HepG2 (cell line): ENCODE measurements around the gene ATXN2. TPM values are rescaled to one million over a fixed set of nuclear protein-coding genes. Genes with fewer than 3 reads are reported as not detected.

Experiments used
- GABPA ChIP-seq, 2 experiments: IDR thresholded peaks; 2 replicates each; pipeline ENCODE4 v1.6.1; 2011 to 2016; ENCODE audit warnings: low read depth in 2 of 2, low read length in 1 of 2, missing biosample characterization in 1 of 2, missing genetic modification characterization in 1 of 2
- GTF3A ChIP-seq: sonication (generic); formaldehyde crosslinking; conservative IDR thresholded peaks from 2 replicates; pipeline ENCODE4 v1.4.0; 2020; ENCODE audit warnings: mild to moderate bottlenecking, missing genetic modification reagents
- MATR3 ChIP-seq: sonication (generic); formaldehyde crosslinking; IDR thresholded peaks from 2 replicates; pipeline ENCODE4 v1.4.0; 2020; ENCODE audit warnings: missing genetic modification reagents
- NFIB ChIP-seq: sonication (generic); formaldehyde crosslinking; IDR thresholded peaks from 2 replicates; pipeline ENCODE4 v1.9.0; 2021; ENCODE audit warnings: missing genetic modification reagents, mild to moderate bottlenecking, borderline replicate concordance
- PRMT3 ChIP-seq: sonication (generic); formaldehyde crosslinking; IDR thresholded peaks from 2 replicates; pipeline ENCODE4 v1.8.1; 2022; ENCODE audit warnings: low read depth, mild to moderate bottlenecking, moderate library complexity, missing genetic modification reagents, borderline replicate concordance
- RFX5 ChIP-seq: IDR thresholded peaks from 2 replicates; pipeline ENCODE4 v1.6.1; 2011; ENCODE audit warnings: low read depth, low read length, improper control_type of control experiment
- SNAPC2 ChIP-seq: sonication (generic); formaldehyde crosslinking; IDR thresholded peaks from 2 replicates; pipeline ENCODE4 v1.8.1; 2022; ENCODE audit warnings: mild to moderate bottlenecking, missing genetic modification reagents
- ZNF30 ChIP-seq: sonication (generic); formaldehyde crosslinking; IDR thresholded peaks from 2 replicates; pipeline ENCODE4 v1.5.0; 2020; ENCODE audit warnings: mild to moderate bottlenecking, missing genetic modification reagents
- ZNF382 ChIP-seq: sonication (generic); formaldehyde crosslinking; IDR thresholded peaks from 2 replicates; pipeline ENCODE4 v1.5.0; 2020; ENCODE audit warnings: missing genetic modification reagents, mild to moderate bottlenecking, borderline replicate concordance
- ZNF589 ChIP-seq: sonication (generic); formaldehyde crosslinking; conservative IDR thresholded peaks from 2 replicates; pipeline ENCODE4 v1.8.0; 2022; ENCODE audit warnings: mild to moderate bottlenecking, moderate library complexity, missing genetic modification reagents
- ZNF772 ChIP-seq: sonication (generic); formaldehyde crosslinking; IDR thresholded peaks from 2 replicates; pipeline ENCODE4 v1.5.0; 2020; ENCODE audit warnings: mild to moderate bottlenecking, missing genetic modification reagents
- polyA plus RNA-seq, 8 experiments: library from polyadenylated mRNA; depleted of rRNA in 3 of 8; stranded (reverse) in 7 of 8; unstranded in 1 of 8; fragments of >200 nt; fragmentation: Illumina TruSeq in 4 of 8; extraction: Trizol in 4 of 8; gene quantifications; 2 replicates each; pipeline versions ENCODE4 v1.2.1 to v1.2.3, GENCODE V29; 2011 to 2016; ENCODE audit warnings: low read depth in 4 of 8, missing spikeins in 1 of 8, mixed read lengths in 1 of 8; ENCODE audit not compliant: insufficient read depth in 1 of 8
- total RNA-seq, 5 experiments: library from RNA; depleted of rRNA; stranded (reverse); fragments of >200 nt; fragmentation: Illumina TruSeq; extraction: Trizol; gene quantifications; 2 replicates each; pipeline ENCODE4 v1.2.3, GENCODE V29; 2016; ENCODE audit warnings: low read depth in 1 of 5
- TF ChIP-seq, protein P1 (sequence below): sonication (generic); formaldehyde crosslinking; IDR thresholded peaks from 2 replicates; pipeline ENCODE4 v1.4.0; 2020; ENCODE audit warnings: missing genetic modification reagents
- TF ChIP-seq, protein P2 (sequence below): sonication (generic); formaldehyde crosslinking; IDR thresholded peaks from 2 replicates; pipeline ENCODE4 v1.5.1; 2020; ENCODE audit warnings: missing genetic modification reagents, mild to moderate bottlenecking, borderline replicate concordance
- TF ChIP-seq, protein P3 (sequence below): sonication (generic); formaldehyde crosslinking; IDR thresholded peaks from 2 replicates; pipeline ENCODE4 v1.5.0; 2020; ENCODE audit warnings: mild to moderate bottlenecking, missing genetic modification reagents, moderate library complexity
- TF ChIP-seq, protein P4 (sequence below): IDR thresholded peaks from 2 replicates; pipeline ENCODE4 v1.6.1; 2018; ENCODE audit warnings: missing genetic modification reagents
- TF ChIP-seq, protein P5 (sequence below): sonication (generic); formaldehyde crosslinking; IDR thresholded peaks from 2 replicates; pipeline ENCODE4 v1.4.0; 2020; ENCODE audit warnings: missing genetic modification reagents
- TF ChIP-seq, protein P6 (sequence below): fragments of 450-650 bp; IDR thresholded peaks from 2 replicates; pipeline ENCODE4 v1.6.1; 2016

ATXN2 gene
- total and polyA plus RNA-seq, 2 of the 13 experiments (the other 11 are each of a cell fraction or from before 2014, with no cell fraction given) = 18.1 to 27.1 TPM

DNA sequence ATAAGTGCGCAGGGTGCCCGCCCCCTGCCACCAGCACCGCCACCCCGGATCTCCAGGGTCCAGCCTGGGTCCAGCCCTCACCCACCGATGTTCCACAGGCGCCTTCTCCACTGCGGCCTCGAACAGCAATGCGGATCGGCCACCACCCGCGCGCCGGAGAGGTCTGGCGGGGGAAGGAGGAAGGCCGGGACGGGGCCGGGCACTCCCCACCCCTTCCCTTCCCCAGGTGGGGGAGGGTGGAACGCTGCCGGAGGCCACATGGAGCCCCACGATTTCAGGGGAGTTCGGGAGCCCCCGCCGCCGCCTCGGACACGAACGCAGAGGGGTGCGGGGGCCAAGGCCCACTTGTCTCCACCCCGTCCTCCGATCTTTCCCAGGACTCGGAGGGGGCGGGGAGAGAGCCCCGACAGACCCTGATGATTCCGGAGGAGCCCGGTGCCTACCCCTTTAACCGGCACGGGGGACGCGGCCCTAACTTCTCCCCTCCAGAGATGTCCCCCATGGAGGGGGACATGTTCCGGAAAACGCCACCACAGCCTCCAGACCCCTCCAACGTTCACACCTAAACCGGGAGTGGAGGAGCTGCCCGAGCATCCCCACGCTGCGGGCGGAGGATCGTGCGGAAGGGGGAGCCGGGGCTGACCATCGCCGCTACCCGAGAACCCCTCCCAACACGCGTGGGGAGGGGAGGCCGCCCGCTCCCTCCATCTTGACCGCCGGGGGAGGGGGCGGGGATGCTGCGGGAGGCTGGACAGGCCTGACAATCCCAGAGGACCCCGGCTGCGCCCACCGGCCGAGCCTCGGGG is 1.1 kb downstream of the ATXN2 start (continued):
- TF ChIP-seq, protein P1, sequence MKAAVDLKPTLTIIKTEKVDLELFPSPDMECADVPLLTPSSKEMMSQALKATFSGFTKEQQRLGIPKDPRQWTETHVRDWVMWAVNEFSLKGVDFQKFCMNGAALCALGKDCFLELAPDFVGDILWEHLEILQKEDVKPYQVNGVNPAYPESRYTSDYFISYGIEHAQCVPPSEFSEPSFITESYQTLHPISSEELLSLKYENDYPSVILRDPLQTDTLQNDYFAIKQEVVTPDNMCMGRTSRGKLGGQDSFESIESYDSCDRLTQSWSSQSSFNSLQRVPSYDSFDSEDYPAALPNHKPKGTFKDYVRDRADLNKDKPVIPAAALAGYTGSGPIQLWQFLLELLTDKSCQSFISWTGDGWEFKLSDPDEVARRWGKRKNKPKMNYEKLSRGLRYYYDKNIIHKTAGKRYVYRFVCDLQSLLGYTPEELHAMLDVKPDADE (CRISPR knock-in tag) = no peak
- TF ChIP-seq ZNF382 = no peak
- TF ChIP-seq, protein P2, sequence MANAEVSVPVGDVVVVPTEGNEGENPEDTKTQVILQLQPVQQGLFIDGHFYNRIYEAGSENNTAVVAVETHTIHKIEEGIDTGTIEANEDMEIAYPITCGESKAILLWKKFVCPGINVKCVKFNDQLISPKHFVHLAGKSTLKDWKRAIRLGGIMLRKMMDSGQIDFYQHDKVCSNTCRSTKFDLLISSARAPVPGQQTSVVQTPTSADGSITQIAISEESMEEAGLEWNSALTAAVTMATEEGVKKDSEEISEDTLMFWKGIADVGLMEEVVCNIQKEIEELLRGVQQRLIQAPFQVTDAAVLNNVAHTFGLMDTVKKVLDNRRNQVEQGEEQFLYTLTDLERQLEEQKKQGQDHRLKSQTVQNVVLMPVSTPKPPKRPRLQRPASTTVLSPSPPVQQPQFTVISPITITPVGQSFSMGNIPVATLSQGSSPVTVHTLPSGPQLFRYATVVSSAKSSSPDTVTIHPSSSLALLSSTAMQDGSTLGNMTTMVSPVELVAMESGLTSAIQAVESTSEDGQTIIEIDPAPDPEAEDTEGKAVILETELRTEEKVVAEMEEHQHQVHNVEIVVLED (CRISPR knock-in tag) = no peak
- TF ChIP-seq NFIB (CRISPR knock-in tag) = no peak
- TF ChIP-seq MATR3 (CRISPR knock-in tag) = no peak
- TF ChIP-seq RFX5 = no peak
- TF ChIP-seq, protein P3, sequence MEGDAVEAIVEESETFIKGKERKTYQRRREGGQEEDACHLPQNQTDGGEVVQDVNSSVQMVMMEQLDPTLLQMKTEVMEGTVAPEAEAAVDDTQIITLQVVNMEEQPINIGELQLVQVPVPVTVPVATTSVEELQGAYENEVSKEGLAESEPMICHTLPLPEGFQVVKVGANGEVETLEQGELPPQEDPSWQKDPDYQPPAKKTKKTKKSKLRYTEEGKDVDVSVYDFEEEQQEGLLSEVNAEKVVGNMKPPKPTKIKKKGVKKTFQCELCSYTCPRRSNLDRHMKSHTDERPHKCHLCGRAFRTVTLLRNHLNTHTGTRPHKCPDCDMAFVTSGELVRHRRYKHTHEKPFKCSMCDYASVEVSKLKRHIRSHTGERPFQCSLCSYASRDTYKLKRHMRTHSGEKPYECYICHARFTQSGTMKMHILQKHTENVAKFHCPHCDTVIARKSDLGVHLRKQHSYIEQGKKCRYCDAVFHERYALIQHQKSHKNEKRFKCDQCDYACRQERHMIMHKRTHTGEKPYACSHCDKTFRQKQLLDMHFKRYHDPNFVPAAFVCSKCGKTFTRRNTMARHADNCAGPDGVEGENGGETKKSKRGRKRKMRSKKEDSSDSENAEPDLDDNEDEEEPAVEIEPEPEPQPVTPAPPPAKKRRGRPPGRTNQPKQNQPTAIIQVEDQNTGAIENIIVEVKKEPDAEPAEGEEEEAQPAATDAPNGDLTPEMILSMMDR = no peak
- TF ChIP-seq GABPA (IDR thresholded peaks at IDR 0.05; ENCODE audit: low read depth, low read length) = no peak
- TF ChIP-seq GABPA (CRISPR knock-in tag; IDR thresholded peaks at IDR 0.05; ENCODE audit: low read depth) = no peak
- TF ChIP-seq GTF3A (CRISPR knock-in tag) = no peak
- TF ChIP-seq ZNF30 (CRISPR knock-in tag) = no peak
- TF ChIP-seq, protein P4, sequence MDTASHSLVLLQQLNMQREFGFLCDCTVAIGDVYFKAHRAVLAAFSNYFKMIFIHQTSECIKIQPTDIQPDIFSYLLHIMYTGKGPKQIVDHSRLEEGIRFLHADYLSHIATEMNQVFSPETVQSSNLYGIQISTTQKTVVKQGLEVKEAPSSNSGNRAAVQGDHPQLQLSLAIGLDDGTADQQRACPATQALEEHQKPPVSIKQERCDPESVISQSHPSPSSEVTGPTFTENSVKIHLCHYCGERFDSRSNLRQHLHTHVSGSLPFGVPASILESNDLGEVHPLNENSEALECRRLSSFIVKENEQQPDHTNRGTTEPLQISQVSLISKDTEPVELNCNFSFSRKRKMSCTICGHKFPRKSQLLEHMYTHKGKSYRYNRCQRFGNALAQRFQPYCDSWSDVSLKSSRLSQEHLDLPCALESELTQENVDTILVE = no peak
- TF ChIP-seq, protein P5, sequence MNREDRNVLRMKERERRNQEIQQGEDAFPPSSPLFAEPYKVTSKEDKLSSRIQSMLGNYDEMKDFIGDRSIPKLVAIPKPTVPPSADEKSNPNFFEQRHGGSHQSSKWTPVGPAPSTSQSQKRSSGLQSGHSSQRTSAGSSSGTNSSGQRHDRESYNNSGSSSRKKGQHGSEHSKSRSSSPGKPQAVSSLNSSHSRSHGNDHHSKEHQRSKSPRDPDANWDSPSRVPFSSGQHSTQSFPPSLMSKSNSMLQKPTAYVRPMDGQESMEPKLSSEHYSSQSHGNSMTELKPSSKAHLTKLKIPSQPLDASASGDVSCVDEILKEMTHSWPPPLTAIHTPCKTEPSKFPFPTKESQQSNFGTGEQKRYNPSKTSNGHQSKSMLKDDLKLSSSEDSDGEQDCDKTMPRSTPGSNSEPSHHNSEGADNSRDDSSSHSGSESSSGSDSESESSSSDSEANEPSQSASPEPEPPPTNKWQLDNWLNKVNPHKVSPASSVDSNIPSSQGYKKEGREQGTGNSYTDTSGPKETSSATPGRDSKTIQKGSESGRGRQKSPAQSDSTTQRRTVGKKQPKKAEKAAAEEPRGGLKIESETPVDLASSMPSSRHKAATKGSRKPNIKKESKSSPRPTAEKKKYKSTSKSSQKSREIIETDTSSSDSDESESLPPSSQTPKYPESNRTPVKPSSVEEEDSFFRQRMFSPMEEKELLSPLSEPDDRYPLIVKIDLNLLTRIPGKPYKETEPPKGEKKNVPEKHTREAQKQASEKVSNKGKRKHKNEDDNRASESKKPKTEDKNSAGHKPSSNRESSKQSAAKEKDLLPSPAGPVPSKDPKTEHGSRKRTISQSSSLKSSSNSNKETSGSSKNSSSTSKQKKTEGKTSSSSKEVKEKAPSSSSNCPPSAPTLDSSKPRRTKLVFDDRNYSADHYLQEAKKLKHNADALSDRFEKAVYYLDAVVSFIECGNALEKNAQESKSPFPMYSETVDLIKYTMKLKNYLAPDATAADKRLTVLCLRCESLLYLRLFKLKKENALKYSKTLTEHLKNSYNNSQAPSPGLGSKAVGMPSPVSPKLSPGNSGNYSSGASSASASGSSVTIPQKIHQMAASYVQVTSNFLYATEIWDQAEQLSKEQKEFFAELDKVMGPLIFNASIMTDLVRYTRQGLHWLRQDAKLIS (CRISPR knock-in tag) = no peak
- peak; percentile 75; the same call in 1 of the 2 replicates for TF ChIP-seq ZNF772 (CRISPR knock-in tag)
- TF ChIP-seq, protein P6, sequence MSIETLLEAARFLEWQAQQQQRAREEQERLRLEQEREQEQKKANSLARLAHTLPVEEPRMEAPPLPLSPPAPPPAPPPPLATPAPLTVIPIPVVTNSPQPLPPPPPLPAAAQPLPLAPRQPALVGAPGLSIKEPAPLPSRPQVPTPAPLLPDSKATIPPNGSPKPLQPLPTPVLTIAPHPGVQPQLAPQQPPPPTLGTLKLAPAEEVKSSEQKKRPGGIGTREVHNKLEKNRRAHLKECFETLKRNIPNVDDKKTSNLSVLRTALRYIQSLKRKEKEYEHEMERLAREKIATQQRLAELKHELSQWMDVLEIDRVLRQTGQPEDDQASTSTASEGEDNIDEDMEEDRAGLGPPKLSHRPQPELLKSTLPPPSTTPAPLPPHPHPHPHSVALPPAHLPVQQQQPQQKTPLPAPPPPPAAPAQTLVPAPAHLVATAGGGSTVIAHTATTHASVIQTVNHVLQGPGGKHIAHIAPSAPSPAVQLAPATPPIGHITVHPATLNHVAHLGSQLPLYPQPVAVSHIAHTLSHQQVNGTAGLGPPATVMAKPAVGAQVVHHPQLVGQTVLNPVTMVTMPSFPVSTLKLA = no peak
- no peak for TF ChIP-seq PRMT3
- TF ChIP-seq SNAPC2 (CRISPR knock-in tag) = no peak
- no peak for TF ChIP-seq ZNF589 (CRISPR knock-in tag)
